HG03354 (cell line): Measurements from ENCODE around the gene KLHDC7B.

Experiments used
- ATAC-seq: cut with Tn5 transposase; IDR thresholded peaks from one replicate; pipeline ENCODE4 v1.9.1; 2021; ENCODE audit warnings: mild to moderate bottlenecking; ENCODE audit not compliant: unreplicated experiment, poor library complexity, severe bottlenecking

Gene KLHDC7B

DNA sequence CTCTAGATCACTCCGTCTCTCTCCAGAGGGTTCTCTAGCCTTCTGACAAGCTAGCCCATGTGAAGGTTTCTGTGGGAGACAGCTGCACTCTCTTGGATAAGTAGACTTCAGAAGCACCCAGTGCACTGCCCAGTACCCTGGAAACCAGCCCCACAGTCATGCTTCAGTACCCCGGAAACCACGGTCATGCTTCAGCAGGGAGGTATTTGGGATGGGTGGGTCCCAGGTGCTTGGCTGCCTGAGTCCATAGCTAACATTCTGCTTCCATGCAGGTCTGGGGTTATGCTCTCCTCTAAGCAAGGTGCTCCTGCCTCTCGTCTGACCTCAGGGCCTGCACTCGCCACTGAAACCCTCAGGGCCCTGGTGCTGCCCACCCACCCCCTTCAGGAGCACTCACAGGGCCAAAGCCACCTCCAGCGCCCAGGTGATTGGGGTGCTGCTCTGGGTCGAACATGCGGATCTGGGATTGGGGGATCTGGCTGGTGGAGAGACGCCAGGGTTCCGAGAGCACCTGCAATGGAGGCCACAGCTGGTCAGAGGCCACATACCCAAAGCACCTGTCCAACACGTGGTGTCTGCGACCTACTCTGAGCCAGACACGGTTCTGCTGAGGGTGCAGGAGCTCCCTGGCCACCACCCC, 24.3 kb downstream of the KLHDC7B start:
- ATAC-seq = no peak

DNA sequence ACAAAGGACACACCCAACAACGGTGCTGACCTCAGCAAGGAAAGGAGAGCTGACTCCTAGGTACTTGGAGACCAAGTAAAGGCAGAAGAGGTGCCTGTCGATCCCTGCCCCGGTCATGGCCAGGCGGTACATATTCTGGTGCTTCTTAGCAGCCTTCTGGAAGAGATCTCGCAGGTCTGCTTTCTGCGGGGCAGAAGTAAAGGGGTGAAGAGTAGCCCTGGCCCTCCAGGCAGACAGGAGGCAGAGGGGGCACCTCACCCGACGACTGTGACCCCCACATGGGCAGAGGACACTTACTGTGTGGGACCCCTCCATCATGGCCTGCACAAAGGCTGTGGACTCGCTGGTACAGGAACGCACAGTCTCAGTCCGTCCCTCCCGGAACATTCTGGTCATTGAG, 25.2 kb downstream of the KLHDC7B start:
- ATAC-seq = no peak

DNA sequence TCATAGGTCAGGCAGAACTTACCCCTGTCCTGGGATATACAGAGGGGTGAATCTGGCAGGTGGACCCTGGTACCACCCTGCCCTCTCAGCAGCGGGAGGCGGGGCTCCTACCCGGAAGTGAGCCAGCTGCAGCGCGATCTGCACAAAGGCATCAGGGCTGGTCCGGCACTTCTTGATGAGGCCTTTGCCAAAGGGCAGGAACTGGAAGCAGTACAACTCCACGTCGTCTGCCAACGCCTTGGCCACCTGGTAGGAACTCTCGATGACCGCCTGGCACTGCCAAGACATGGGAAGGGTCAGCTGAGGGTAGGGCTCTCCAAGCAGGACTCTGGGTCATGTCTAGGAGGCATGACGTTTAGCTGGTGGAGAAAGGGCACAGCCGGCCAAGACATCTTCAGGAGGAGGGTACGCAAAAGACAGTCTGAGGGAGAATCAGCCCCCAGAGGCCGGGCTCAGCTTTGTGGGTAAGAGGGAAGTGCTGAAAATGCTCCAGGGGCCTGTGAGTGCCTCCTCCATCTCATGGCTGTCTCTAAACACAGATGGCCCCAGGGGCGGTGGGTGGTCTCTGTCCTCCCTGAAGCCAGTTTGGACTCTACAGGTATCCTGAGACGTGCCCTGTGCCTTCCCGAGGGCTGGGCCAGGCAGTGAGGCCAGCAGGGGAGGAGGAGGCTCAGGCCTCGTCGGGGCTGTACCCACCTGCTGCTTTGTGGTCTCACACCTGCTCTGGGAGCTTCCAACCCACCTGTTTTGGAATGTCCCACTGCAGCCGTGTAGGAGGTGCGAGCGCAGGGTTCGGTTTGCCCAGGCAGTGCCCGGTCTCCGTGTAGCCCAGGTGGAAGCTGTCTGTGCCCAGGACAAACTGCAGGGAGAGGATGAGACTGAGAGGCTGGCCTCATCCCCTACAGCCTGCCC, 25.8 kb downstream of the KLHDC7B start:
- no peak for ATAC-seq

DNA sequence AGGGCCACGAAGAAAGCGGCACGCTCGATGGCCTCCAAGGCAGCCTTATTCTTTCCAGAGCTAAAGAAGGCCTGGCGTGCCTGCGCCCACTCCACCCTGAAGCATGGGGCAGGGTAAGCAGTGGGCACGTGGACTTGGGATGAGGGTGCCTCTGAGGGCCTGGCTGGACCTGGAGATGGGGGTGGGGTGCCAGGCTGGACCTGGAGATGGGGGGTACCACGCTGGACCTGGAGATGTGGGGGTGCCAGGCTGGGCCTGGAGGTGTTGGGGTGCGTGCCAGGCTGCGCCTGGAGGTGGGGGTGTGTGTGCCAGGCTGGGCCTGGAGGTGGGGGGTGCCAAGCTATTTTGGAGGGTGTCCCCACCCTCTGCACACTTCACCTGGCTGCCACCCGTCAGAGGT, 27.3 kb downstream of the KLHDC7B start:
- ATAC-seq = no peak

DNA sequence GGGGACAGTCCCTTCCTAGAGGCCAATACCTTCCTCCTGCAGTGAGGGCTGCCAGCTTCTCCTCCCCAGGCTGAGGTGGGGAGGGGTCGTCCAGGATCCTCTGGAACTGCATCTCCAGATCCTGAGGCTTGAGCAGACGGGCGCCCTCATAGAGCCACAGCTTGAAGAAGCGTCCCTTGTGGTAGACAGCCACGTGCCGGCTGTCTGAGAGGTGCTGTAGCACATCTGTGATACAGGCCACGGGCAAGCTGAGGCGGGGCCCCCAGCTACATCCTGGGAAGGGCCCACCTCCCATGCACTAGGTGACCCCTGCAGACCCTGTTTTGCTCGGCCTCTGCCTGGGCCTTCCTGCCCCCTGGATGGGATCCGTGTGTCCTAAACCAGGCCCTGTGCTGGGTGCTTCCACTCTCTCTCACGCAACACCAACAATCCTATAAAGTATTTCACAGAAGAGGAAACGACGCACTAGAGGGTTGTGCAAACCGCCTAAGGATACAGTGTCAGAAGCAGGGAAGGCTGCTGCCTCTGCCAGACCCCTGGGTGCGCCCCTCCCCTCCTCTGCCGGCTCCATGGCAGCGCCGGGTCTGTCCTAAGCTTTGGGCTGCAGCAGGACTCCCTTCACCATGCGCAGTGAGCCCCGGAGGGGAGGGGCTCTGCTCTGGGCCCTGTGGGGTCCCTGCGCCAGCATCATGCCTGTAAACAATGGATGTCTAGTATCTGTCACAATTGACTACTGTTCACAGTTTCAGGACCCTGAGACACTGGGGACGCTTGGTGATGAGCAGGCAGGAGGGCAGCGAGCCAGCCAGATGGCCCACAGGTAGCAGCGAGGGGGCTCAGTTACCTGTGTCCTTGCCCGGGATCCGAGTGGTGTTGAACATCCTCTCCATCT, 28.0 kb downstream of the KLHDC7B start:
- ATAC-seq = no peak

DNA sequence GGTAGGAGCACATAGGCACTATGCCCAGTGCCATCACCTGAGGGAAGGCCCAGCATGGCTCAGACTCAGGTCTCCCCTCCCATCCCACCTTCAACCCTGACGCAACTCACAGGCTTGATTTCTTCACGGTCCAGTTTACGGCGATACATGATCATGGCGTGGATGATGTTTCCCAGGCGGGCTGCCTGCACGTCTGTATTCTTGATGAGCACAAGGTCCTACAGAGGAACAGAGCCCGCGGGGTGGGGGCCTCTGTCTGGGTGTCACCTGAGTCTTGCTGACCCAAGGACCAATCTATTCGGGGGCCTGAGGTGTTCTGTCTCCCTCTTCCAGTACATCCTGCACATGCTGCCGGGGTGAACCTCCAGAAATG, 28.7 kb downstream of the KLHDC7B start:
- ATAC-seq = no peak

DNA sequence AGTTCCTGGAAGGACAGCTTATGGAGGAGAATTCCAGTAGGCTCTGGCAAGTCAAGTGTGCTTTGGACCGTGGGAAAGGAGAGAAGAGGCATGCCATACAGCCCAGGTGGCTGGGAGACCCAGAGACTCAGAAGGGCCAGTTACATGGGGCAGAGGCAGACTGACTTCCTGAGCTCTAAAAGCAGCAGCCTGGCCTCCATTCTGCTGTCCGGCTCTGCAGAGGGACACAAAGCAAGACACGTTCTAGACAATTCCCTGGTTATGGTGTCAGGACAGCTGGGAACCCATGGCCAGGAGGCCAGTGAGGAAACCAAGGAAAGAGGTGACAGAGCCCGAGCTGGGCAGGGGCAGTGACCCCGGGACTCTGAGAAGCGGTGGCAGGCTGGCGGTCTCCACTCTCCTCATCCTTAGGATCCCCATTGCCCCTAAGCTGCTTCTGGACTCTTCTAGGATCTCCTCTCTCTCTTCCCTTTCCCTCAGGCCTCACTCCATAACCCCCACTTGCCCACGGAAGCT, 29.8 kb downstream of the KLHDC7B start:
- no peak for ATAC-seq

DNA sequence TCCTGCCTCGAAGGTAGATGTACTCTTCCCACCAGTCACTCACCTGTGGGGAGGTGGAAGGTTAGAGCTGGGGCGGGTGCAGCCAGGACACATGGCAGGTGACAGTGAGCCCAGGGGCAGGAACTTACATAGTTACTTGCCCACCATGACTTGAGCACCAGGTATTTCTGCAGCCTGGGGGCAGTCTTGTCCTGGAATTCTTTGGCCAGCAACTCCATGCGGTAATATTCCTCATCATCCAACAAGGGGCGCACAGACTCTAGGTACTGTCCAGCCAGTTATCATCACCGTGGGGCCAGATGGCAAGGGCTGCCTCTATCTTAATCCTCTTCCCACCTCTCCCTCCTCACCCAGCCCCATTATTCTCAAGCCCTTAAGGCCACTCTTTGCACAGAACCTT, 30.4 kb downstream of the KLHDC7B start:
- no peak for ATAC-seq

DNA sequence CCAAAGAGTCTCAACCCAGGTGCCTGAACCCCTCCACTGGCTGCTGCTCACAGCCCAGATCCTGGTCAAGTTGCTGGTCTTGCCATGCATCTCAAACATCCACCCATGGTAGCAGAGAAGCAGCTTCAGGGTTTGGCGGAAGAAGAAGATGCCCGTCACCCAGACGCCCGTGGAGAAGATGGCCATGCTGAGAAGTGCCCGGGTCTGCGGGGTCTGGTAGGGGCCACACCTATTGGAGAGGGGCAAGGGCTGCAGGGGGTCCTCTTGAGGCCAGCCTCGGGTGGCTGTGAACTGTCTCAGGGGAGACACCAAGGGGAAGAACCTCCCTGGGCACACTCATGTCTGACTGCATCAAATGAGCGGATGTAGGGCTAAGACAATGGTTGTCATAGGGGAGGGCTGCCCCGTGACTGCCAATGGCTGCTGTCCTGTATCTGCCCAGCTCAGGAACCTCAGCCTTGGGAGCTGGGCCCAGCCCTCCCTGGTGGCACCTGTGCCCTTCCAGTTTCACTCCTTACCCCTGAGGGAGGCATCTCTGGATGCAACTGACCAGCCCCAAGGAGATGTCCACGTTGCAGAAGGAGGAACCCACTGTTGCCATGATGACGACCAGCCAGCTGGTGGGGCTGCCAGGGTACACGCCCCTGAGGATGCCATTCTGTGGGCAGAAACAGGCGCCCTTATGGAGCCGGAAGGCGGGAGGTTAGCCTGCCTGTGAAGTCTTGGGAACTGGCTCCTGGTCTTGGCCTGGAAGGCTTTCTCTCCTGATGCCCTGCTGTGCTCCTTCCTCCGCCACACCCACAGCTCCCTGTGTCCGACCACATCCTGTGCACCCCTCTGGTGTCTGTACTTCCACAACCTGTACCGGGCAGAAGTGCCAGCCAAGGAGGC, 31.4 kb downstream of the KLHDC7B start:
- no peak for ATAC-seq

DNA sequence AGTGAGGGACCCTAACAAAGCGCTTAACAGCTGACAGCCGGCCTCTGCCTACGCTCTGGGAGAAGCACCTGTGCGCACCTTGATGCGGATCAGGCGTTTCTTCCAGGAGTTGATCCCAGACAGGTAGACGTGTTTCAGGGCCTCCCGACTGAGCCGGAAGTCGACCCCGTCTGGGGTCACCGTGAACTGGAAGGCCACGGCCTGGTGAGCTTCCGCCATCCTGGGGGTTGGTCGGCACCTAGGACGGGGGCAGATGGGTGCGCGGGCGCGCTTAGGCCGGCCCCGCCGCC, 31.9 kb downstream of the KLHDC7B start:
- no peak for ATAC-seq

DNA sequence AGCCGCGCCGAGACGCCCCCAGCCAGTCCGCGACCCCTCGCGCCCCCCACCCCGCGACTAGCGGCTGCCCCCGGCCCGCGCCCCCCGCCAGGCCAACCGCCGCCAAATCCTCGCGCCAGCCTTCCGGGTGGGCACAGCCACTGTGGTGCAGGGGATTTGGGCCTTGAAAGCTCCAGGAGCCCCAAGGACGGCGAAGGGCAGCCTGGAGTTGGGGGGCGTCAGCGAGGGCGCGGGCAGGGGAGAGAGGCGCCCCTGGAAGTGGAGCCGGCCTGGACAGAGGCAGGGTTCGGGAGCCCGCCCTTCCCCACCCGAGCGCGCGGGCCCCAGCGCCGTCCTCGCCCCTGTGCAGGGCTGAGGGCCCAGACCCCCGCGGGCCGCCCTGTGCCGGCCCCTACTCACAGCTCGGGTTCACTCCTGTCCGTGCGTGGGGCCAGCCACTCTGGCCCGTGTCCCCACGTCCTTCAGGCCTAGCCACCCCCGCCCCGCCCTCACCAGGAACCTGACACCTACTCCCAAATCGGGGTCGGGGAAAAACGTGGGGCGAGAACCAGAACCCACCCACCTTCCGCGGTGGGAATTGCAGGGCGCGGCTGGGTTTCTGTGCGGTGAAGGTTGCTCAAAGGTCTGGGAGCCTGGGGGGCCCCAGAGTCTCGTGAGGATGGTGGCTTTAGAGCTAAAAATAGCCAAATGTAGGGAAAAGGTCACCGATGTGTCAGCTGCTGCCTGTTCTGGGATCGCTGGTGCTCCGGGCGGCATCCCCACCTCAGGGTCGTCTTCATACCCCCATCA, 32.5 kb downstream of the KLHDC7B start, which contains the start of gene CPT1B:
Gene CPT1B, minus strand, starts transcription at position 441 of the 789 bp plus-strand sequence. CDS start 512 bp downstream, outside the sequence.
- ATAC-seq = no peak

DNA sequence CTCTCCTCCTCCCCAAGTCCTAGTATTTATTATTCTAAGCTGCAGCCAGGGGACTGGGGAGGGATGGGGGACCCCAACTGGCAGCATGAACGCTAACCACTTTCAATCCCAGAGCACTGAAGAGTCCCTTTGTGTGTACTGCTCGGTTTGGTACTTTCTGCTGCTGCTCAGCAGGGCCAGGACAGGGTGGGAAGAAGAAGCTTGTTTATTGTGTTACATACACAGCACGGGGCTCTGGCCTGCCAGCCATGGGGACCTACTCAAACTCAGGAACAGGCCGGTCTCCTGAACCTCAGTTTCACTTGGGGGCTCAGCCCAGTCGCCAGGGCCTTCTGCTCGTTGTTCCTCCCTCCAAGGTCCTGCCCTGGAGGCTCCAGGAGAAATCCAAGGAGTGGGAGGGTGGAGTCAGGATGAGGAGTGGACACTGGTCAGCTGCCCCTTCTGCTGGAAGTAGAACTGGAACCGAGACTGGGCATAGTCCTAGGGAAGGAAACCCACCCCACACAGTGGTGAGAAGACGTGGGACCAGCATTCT, 33.1 kb downstream of the KLHDC7B start:
- ATAC-seq = no peak

DNA sequence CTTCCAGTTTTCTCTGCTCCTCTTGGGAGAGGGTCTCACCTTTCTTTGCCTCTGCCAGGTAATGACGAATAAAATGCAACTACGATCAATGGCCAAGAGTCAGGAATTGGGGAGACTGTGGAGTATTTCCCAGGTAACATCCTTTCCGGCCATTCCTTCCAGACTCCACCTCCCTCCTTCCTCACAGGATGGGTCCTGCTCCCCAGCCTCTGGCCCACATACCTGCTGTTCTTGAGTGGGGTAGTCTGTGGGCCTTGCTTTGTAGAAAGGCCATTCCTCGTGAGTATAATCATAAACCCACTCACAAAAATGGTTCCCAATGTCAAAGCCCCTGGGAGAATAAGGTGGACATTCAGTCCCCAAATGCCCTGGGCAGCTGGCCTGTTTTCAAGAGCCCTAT, 34.1 kb downstream of the KLHDC7B start:
- ATAC-seq = no peak

DNA sequence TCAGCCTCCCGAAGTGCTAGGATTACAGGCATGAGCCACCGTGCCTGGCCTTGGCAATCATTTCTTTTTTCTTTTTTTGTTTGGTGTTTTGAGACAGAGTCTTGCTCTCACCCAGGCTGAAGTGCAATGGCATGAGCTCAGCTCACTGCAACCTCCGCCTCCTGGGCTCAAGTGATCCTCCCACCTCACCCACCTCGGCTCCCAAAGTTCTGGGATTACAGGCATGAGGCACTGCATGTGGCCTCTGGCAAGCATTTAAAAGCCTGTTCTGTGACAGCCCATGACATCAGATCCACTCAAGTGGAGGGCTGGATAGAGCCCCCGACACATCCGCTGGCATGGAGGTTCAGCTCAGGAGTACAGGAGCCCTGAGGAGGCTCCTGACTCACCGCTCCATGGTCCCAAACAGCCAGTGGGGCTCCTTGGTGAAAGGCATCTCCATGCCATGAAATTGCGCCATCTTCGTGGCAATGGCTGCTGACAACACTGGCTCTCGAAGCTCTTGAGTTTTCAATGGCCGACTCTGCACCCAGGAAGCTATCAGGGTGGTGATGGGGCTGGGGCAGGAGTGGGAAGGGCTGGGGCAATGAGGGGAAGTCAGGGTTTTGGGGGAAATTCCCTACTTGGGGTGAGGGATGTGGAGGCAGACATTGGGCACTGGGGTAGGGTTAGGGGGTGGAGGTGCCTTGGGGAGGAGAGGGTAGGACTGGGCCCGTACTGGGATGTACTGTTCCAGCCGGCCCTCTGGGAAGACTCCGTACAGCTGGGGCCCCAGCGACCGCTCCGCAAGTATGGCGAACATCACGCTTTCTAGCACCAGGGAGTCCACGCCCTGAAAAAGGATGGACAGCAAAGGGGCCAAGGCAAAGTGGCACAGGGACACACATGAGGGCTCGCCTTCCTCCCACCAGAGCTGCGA, 35.6 kb downstream of the KLHDC7B start:
- no peak for ATAC-seq

DNA sequence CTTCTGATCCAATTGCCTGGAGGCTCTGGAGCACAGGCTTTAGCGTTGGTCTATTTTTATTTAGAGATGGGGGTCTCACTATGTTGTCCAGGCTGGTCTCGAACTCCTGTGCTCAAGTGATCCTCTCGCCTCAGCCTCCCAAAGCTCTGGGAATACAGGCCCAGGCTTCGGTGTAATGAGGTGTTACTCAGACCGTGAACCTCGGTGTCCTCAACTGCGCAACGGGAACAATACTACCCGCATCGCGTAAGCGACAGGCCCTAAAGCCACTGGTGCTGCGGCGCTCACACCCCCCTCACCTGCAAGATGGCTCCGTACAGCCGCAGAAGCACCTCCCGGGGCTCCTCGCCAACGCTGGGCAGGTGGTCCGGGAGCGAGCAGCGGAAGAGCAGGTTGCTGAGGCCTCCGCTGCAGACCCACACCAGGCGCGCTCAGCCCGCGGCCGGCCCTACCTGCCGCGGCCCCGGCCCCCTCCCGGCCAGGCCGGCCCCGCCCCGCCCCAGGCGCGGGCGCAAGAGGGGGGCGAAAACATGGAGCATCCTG, 36.3 kb downstream of the KLHDC7B start:
- peak; percentile 29 for ATAC-seq

DNA sequence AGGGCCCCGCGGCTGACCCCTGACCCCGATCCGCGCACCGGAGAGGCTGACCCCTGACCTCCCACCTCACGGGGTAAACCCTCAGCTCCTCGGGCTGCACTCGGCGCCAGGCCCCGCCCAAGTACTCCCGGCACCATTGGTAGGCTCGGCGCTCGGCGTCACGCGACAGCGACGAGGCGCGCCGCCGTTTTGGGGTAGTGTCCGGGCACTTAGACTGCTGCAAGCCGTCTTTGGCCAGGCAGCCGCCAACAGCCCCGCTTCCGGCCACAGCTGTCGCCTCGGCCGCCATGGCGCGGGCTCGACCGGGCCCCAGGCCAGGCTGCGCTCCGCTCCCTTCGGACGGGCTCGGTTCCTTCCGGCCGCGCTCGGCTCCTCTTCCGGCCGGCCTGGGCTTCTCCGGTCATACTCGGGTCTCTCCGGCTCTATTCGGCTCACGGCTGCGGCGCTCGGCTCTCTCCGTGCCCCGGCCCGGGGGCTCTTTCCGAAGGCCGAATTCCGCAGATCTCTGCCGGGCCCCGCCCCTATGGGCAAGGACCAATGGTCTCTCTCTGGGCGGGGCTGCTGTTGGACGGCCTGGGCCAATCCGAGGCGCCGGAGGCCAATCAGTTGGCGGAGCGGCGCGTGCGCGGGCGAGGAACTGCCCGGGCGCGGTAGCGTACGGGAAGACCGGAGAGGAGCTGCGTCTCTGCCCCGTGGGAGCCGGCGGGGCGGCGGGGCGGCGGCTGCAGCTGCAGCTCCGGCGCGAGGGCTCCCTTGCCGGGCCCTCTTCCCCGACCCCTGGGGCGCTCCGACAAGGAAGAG, 37.0 kb downstream of the KLHDC7B start, which contains the start of gene CHKB:
Gene CHKB, minus strand, starts transcription at position 357 of the 801 bp plus-strand sequence. Its CDS starts 68 bp downstream, at position 289.
- peak; percentile 87 for ATAC-seq
